Peyer's patch (tissue), 4 donors: Measurements from ENCODE around the gene CDH12. TPM values are rescaled to one million over a fixed set of nuclear protein-coding genes. Genes with fewer than 3 reads are reported as not detected.

Experiments
- DNase-seq, 3 donors: peaks; one replicate each; pipeline ENCODE4 v3.0.0-alpha.2; 2017 to 2019
- H3K27ac ChIP-seq, 4 donors: fragments of 200-600 bp; sonication (generic); one replicate each; pipeline ENCODE4 v1.5.1; 2016 to 2019
- H3K27me3 ChIP-seq, 2 donors: fragments of 200-600 bp; sonication (generic); one replicate each; pipeline ENCODE4 v1.5.1; 2019
- H3K36me3 ChIP-seq, 3 donors: fragments of 200-600 bp; sonication (generic); one replicate each; pipeline ENCODE4 v1.5.1; 2016 to 2019
- H3K4me1 ChIP-seq, 4 donors: fragments of 200-600 bp; sonication (generic); one replicate each; pipeline ENCODE4 v1.5.1; 2016 to 2019
- H3K4me3 ChIP-seq, 4 donors: fragments of 200-600 bp; sonication (generic); 1 replicate in 3 of 4; 2 replicates in 1 of 4; pipeline ENCODE4 v1.5.1; 2016 to 2019; ENCODE audit warnings: mild to moderate bottlenecking in 1 of 4
- H3K9me3 ChIP-seq, 4 donors: fragments of 200-600 bp; sonication (generic); one replicate each; pipeline ENCODE4 v1.5.1; 2016 to 2019; ENCODE audit warnings: mild to moderate bottlenecking in 1 of 4
- CTCF ChIP-seq, 6 experiments: fragments of 450-650 bp in 4 of 6; fragments of 200-600 bp in 2 of 6; sonication (generic) in 1 of 6; IDR thresholded peaks; one replicate each; pipeline ENCODE4 v1.5.1; 2017 to 2019; ENCODE audit warnings: antibody characterized with exemption in 6 of 6, mild to moderate bottlenecking in 3 of 6, moderate library complexity in 1 of 6
- POLR2A ChIP-seq, 2 donors: fragments of 450-650 bp; IDR thresholded peaks; one replicate each; pipeline ENCODE4 v1.5.1; 2017; ENCODE audit warnings: antibody characterized with exemption in 2 of 2, mild to moderate bottlenecking in 2 of 2, moderate library complexity in 2 of 2
- total RNA-seq, 4 donors: library from RNA; depleted of rRNA; stranded (reverse); fragments of >200 nt; gene quantifications; one replicate each; pipeline ENCODE4 v1.1.0, GENCODE V29; 2016

Gene CDH12
- total RNA-seq, 4 donors from 2014 or later = not detected

DNA sequence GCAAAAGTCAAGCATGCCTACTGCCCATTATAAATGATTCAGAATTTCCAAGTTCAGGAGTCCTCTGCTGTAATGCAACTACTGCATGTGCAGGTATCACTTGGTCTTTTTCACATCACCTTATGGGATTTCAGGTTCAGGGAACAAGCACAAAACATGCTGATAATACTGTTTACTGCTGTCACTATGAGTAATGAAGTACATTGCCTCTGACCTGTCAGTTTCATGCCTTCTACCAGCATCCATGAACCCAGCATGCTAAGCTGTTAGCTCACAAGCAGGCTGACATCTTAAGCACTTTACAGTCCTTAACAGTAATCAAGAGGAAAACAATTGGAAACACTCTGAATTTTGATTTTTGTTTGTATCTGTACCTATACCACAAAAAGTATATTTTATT is 743.8 kb downstream of the CDH12 start:
- no peak overlapping the region for H3K27ac ChIP-seq
- H3K36me3 ChIP-seq = no peaks in the 10 kb centered on the region
- no peaks in the 10 kb centered on the region for H3K27me3 ChIP-seq
- DNase-seq = no peak
- TF ChIP-seq CTCF (IDR thresholded peaks at IDR 0.05) = no peak
- TF ChIP-seq POLR2A (IDR thresholded peaks at IDR 0.05) = no peak
- no peaks in the 10 kb centered on the region for H3K9me3 ChIP-seq
- H3K4me3 ChIP-seq = no peak overlapping the region
- H3K4me1 ChIP-seq = no peaks in the 10 kb centered on the region

- Histone ChIP-seq H3K27me3 (no peaks in the 10 kb centered on the region), H3K9me3 (no peaks in the 10 kb centered on the region), H3K27ac (no peak overlapping the region), H3K4me3 (no peak overlapping the region), H3K36me3 (no peaks in the 10 kb centered on the region), H3K4me1 (no peaks in the 10 kb centered on the region)
- TF ChIP-seq CTCF (IDR thresholded peaks at IDR 0.05) (no peak), POLR2A (IDR thresholded peaks at IDR 0.05) (no peak)
- no peak for DNase-seq
Observed at GRCh38 chr5:22108545-22108944, 744.6 kb downstream of the CDH12 start.

GRCh38 chr5:22102823-22103359 is 750.3 kb downstream of the CDH12 start:
- Histone ChIP-seq H3K4me3 (no peak overlapping the region), H3K27ac (no peak overlapping the region), H3K4me1 (no peaks in the 10 kb centered on the region), H3K36me3 (no peaks in the 10 kb centered on the region), H3K27me3 (no peaks in the 10 kb centered on the region), H3K9me3 (no peaks in the 10 kb centered on the region)
- TF ChIP-seq CTCF (IDR thresholded peaks at IDR 0.05) (no peak), POLR2A (IDR thresholded peaks at IDR 0.05) (no peak)
- no peak for DNase-seq

GRCh38 chr5:22088517-22088916 is 764.6 kb downstream of the CDH12 start:
- H3K27ac ChIP-seq = no peak overlapping the region
- no peak for TF ChIP-seq POLR2A (IDR thresholded peaks at IDR 0.05)
- no peak for DNase-seq
- no peaks in the 10 kb centered on the region for H3K4me1 ChIP-seq
- no peaks in the 10 kb centered on the region for H3K27me3 ChIP-seq
- H3K9me3 ChIP-seq = no peaks in the 10 kb centered on the region
- H3K4me3 ChIP-seq = no peak overlapping the region
- H3K36me3 ChIP-seq = no peaks in the 10 kb centered on the region

GRCh38 chr5:22079566-22079965 is 773.6 kb downstream of the CDH12 start:
- no peak for DNase-seq
- Histone ChIP-seq H3K27ac (no peak overlapping the region), H3K9me3 (no peaks in the 10 kb centered on the region), H3K4me3 (no peak overlapping the region), H3K27me3 (no peaks in the 10 kb centered on the region), H3K36me3 (no peaks in the 10 kb centered on the region), H3K4me1 (no peaks in the 10 kb centered on the region)
- TF ChIP-seq POLR2A (IDR thresholded peaks at IDR 0.05) = no peak
- TF ChIP-seq CTCF (IDR thresholded peaks at IDR 0.05) = no peak

DNA sequence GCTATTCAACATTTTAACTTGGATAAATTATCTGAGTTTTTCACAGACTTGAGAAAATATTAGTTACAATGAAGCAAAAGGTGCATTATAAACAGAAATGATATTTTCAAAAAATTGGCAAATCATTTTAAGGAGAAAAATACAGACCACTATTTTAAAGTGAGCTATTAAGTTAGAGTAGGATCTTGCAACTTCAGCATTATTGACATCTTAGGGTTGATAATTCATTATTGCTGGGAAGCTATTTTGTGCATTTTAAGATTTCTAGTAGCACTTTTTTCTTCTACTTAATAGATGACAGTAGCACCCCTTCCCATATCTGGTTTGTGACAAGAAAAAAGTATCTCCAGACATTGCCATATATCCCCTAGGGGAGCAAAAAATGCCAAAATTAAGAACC is 774.1 kb downstream of the CDH12 start:
- no peak for TF ChIP-seq CTCF (IDR thresholded peaks at IDR 0.05)
- TF ChIP-seq POLR2A (IDR thresholded peaks at IDR 0.05) = no peak
- no peak for DNase-seq
- Histone ChIP-seq H3K4me1 (no peaks in the 10 kb centered on the region), H3K9me3 (no peaks in the 10 kb centered on the region), H3K36me3 (no peaks in the 10 kb centered on the region), H3K27ac (no peak overlapping the region), H3K27me3 (no peaks in the 10 kb centered on the region), H3K4me3 (no peak overlapping the region)
